ENCODE data around the gene ASF1A.
A peak's percentile ranks its signal among the peaks of the same experiment; 100 is the strongest.

Gene ASF1A

GRCh38 chr6:118913161-118913560 is 19.2 kb downstream of the ASF1A start:
- no peak for DNase-seq (ENCODE audit: low spot score)

DNA sequence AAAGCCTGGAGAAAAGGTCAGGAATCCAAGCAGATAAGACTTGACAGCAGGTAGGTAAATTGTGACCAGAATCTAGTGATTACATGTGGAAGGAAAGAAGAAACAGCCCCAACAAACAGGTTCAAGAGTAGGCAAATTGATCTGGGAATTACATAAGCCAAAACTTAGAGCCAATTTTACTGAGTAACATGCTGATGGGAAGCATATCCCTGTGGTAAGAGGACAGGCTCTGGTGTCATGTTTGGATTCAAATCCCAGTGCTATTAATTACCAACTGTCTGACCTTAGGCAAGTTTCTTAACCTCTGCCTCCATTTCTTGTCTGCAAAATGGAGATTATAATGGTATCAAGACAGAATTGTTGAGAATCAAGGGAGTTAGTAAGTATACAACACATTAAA is 20.6 kb downstream of the ASF1A start:
- DNase-seq (ENCODE audit: low spot score), result no peak

DNA sequence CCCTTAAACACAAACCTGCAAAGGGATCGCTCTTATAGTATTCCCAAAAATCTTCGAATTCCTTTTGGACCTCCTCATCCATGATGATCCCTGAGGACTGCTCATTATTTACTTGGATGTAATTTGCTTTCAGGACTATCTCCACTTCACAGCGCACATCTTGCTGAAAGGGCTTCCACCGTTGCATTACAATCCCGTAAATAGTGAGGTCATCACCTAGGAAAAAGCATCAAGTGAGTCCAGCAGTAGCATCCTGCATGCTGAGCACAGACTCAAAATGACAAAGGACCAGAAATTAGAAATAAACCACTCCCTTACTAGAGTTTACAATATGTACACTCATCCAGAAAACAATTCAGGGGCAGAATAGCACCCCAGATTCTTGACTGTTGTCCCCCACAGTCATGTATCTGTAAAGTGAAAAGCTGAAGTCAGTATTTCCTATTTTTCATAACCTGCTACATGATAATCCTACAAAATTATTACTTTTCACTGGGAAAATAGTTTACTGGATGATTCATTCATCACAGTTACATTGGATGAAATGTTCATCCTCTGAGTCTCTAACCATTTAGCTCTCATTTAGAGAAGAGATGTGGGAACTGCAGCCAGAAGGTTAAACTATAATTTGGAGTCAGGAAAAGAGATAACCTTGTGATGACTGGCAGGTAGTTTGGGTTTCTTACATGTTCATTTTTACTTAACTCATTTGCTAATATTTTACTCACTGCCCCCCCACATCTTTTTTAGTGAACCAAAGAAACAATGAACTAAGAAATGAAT is 23.8 kb downstream of the ASF1A start:
- no peak for DNase-seq (ENCODE audit: low spot score)

- DNase-seq (ENCODE audit: low spot score), result no peak
Measured at GRCh38 chr6:118918329-118918725, 24.4 kb downstream of the ASF1A start.

DNA sequence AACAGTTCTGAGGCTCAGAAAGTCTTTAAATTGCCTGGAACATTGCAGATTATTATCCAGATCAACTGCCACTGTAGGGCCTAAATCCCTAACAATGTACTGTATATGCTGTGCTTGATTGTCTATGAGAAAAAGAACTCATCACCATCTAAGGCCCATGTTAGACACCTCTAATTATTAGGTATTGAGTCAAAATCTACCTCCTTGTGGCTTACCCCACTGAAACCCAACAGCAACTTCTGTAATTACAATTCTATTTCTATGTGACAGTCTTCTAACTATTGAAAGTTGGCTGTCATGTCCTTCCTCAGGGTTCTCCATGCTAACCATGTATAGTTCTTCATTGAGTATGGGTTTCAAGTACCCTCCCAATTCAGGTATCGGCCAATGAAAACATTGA is 27.1 kb downstream of the ASF1A start:
- no peak for DNase-seq (ENCODE audit: low spot score)

DNA sequence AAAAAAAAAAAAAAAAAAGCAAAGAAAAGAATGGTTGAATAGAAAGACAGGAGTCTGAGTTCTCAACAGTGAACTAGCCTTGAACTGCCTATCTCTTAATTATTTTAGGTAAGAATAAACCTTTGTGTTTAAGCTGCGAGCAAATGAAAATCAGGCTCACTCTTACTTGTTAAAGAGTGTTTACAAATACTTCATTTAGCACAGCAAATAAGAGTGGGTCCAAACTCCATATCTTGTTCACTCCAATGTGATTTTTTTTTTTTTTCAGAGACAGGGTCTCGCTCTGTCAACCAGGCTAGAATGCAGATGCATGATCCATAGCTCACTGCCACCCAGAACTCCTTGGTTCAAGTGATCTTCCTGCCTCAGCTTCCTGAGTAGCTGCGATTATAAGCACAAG is 29.1 kb downstream of the ASF1A start:
- DNase-seq (ENCODE audit: low spot score), result no peak

GRCh38 chr6:118930680-118931079 is 36.7 kb downstream of the ASF1A start:
- DNase-seq (ENCODE audit: low spot score), result no peak

GRCh38 chr6:118931436-118931835 is 37.5 kb downstream of the ASF1A start:
- DNase-seq (ENCODE audit: low spot score), result no peak

GRCh38 chr6:118932421-118932820 is 38.5 kb downstream of the ASF1A start:
- DNase-seq (ENCODE audit: low spot score), result no peak

GRCh38 chr6:118933855-118934460 is 40.0 kb downstream of the ASF1A start:
- no peak for DNase-seq (ENCODE audit: low spot score)

DNA sequence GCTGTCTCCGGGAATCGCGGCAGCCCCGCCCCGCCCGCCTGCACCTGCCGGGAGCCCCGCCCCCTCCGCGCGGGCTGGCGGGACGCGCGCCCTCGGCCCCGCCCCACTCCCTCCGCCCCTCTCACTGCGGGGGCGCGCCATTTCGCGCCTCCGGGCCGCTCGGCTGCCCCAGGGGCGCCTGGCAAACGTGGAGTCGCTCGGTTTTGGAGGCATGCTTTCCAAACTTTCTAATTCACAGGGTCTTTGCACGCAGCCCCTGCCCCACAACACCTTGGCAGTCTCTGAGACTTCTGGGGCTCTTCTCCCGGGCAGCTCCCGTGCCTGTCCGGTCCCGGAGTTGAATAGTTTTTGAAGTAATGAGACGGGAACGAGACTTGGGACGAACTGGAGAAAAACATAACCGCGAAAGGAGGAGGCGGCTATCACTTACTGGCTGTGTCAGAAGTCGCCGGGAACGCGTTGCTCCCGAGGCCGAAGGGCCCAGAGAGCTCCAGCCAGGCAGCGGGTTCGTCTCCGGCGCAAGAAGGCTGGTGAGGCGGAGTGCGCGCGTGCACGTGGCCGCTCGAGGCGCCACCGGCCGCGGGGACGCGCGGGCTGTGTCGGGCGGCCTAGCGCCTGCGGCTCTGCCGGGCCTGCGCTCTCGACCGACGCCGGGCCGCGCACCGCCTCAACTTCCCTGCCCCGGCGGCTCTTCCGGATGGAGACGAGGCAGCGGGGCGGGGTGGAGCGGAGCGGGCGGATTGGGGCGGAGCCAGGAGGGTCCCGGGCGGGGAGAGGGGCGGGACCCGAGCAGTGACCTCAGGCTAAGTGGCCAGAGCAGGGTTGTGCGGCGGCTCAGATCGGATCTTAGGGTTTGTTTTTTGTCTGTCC is 40.7 kb downstream of the ASF1A start, which contains the start of gene MCM9:
Gene MCM9 (minus strand): TSS at position 699 of the 870 bp plus-strand sequence. CDS start 3,436 bp downstream, outside the sequence.
- DNase-seq (ENCODE audit: low spot score), result peak; percentile 92

DNA sequence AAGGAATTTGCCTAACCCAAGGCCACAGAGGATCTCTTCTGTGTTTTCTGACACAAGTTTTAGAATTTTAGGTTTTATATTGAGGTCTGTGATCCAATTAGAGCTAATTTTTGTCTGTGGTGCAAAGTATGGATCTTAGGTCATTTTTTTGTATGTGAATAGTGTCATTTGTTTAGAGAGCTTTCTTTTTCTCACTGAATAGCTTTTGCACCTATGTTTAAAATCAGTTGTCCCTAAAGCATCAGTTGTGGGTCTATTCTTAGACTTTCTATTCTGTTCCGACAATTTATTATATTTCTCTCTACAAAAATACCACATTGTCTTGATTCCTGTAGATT is 41.3 kb downstream of the ASF1A start:
- no peak for DNase-seq (ENCODE audit: low spot score)

- no peak for DNase-seq (ENCODE audit: low spot score)
Measured at GRCh38 chr6:118935978-118936703, 42.2 kb downstream of the ASF1A start.

DNA sequence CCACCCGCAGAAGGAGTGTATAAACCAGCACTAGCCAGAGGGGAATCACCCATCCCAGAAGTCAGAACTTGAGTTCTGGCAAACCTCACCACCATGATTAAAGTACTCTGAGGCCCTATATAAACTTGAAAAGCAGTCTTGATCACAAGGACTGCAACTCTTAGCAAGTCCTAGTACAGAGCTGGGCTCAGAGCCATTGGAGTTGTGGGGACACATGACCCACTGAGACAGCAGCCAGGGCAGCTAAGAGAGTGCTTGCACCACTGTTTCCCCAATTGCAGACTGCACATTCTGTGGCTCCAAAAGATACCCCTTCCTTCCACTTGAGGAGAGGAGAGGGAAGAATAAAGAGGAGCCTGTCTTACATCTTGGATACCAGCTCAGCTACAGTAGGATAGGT is 45.7 kb downstream of the ASF1A start:
- no peak for DNase-seq (ENCODE audit: low spot score)

DNA sequence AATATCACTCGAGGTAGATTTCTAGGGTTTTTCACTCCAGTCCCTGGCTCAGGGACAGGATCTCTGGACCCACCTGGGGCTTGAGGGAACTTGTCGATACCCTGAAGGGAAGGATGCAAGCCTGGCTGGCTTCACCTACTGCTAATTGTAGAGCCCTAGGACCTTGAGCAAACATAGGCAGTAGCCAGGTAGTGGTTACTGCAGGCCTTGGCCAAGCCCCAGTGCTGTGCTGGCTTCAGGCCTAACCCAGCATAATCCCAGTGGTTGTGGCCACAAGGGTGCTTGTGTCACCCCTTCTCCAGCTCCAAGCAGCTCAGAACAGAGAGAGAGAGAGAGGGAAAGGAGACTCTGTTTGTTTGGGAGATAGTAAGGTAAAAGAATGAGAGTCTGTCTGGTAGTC is 46.8 kb downstream of the ASF1A start:
- no peak for DNase-seq (ENCODE audit: low spot score)

DNA sequence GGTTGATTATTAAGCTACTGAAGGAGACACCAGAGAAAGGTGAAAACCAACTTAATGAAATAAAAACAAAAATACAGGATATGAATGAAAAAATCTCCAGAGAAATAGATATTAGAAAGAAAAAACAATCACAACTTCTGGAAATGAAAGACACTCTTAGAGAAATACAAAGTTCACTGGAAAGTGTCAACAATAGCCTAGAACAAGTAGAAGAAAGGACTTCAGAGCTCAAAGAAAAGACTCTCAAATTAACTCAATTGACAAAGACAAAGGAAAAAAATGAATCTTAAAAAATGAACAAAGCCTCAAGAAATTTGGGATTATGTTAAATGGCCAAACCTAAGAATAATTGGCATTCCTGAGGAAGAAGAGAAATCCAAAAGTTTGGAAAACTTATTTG is 51.3 kb downstream of the ASF1A start:
- no peak for DNase-seq (ENCODE audit: low spot score)

- no peak for DNase-seq (ENCODE audit: low spot score)
Measured at GRCh38 chr6:118952683-118953082, 58.7 kb downstream of the ASF1A start.

DNA sequence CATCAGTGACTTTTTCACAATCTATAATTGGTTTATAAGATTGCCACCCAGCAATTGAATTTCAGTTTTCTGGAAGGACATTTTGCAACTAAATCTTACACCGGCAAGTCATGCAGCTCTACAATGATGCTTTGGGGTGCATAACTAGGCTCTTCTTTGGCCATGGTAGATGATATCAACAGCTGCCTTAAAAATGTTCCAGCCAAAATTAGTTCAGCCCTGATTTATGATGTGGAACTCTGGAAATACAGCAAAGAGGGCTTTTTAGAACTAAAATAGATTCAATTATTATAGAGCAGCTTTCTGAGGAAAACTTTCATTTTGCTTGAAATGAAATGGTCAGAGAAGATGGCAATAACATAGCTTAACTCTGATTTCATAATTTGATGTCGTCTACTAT is 59.4 kb downstream of the ASF1A start:
- DNase-seq (ENCODE audit: low spot score), result no peak
